Chondrocyte (in vitro differentiated cells): Measurements from ENCODE around the gene MACROD2. TPM values are rescaled to one million over a fixed set of nuclear protein-coding genes. Genes with fewer than 3 reads are reported as not detected.

Experiments
- DNase-seq: peaks from one replicate; pipeline ENCODE4 v3.0.0; 2021; ENCODE audit warnings: mixed read lengths, low spot score
- H3K27ac Mint-ChIP-seq: one replicate; pipeline ENCODE4 v1.8.0; 2021; ENCODE audit warnings: mild to moderate bottlenecking, moderate library complexity, mixed read lengths; ENCODE audit not compliant: unreplicated experiment
- H3K27me3 Mint-ChIP-seq: 2 replicates; pipeline ENCODE4 v1.8.0; 2021; ENCODE audit warnings: low read depth, mixed read lengths
- H3K36me3 Mint-ChIP-seq: 2 replicates; pipeline ENCODE4 v1.8.0; 2021; ENCODE audit warnings: low read depth, mixed read lengths
- H3K4me1 Mint-ChIP-seq: 2 replicates; pipeline ENCODE4 v1.8.0; 2021; ENCODE audit warnings: low read depth, mild to moderate bottlenecking, mixed read lengths
- H3K4me3 Mint-ChIP-seq: one replicate; pipeline ENCODE4 v1.8.0; 2021; ENCODE audit warnings: mild to moderate bottlenecking, moderate library complexity, mixed read lengths; ENCODE audit not compliant: unreplicated experiment
- H3K9me3 Mint-ChIP-seq: 2 replicates; pipeline ENCODE4 v1.8.0; 2021; ENCODE audit warnings: low read depth, mixed read lengths
- CTCF ChIP-seq: fragments of 200-600 bp; sonication (generic); IDR thresholded peaks from 2 replicates; pipeline ENCODE4 v1.5.0; 2021; ENCODE audit warnings: antibody characterized with exemption, mild to moderate bottlenecking, moderate library complexity
- total RNA-seq: library from RNA; stranded (reverse); gene quantifications from 3 replicates; pipeline ENCODE4 v1.2.1, GENCODE V29; 2021

Gene MACROD2
- total RNA-seq, 1 donor from 2014 or later: 3.2 TPM

GRCh38 chr20:14051454-14051853 is 56.1 kb downstream of the MACROD2 start:
- no peak for DNase-seq
- Mint-ChIP-seq H3K27ac (no peak overlapping the region), H3K27me3 (peaks cover 6% of the 10 kb centered on the region), H3K4me1 (peaks cover 3% of the 10 kb centered on the region), H3K36me3 (no peaks in the 10 kb centered on the region), H3K4me3 (no peak overlapping the region), H3K9me3 (no peaks in the 10 kb centered on the region)
- TF ChIP-seq CTCF: no peak

- H3K9me3 Mint-ChIP-seq: no peaks in the 10 kb centered on the region
- no peak overlapping the region for H3K4me3 Mint-ChIP-seq
- peak; percentile 90 for TF ChIP-seq CTCF
- no peaks in the 10 kb centered on the region for H3K36me3 Mint-ChIP-seq
- no peak overlapping the region for H3K27ac Mint-ChIP-seq
- peaks cover 3% of the 10 kb centered on the region for H3K4me1 Mint-ChIP-seq
- H3K27me3 Mint-ChIP-seq: peaks cover 6% of the 10 kb centered on the region
- DNase-seq: no peak
Measured at GRCh38 chr20:14055127-14055742, 59.9 kb downstream of the MACROD2 start.

GRCh38 chr20:14062171-14062570 is 66.9 kb downstream of the MACROD2 start:
- Mint-ChIP-seq H3K36me3 (no peaks in the 10 kb centered on the region), H3K9me3 (no peaks in the 10 kb centered on the region), H3K4me3 (no peak overlapping the region), H3K27me3 (peaks cover 1% of the 10 kb centered on the region), H3K4me1 (peaks cover 9% of the 10 kb centered on the region), H3K27ac (no peak overlapping the region)
- no peak for DNase-seq
- no peak for TF ChIP-seq CTCF

GRCh38 chr20:14062786-14063185 is 67.5 kb downstream of the MACROD2 start:
- Mint-ChIP-seq H3K27ac (no peak overlapping the region), H3K4me3 (no peak overlapping the region), H3K9me3 (no peaks in the 10 kb centered on the region), H3K36me3 (no peaks in the 10 kb centered on the region), H3K27me3 (peaks cover 1% of the 10 kb centered on the region), H3K4me1 (peaks cover 9% of the 10 kb centered on the region)
- TF ChIP-seq CTCF: no peak
- no peak for DNase-seq

GRCh38 chr20:14064333-14064732 is 69.0 kb downstream of the MACROD2 start:
- DNase-seq: no peak
- TF ChIP-seq CTCF: no peak
- H3K27ac Mint-ChIP-seq: no peak overlapping the region
- no peaks in the 10 kb centered on the region for H3K27me3 Mint-ChIP-seq
- H3K36me3 Mint-ChIP-seq: no peaks in the 10 kb centered on the region
- H3K9me3 Mint-ChIP-seq: no peaks in the 10 kb centered on the region
- no peak overlapping the region for H3K4me3 Mint-ChIP-seq
- H3K4me1 Mint-ChIP-seq: peaks cover 10% of the 10 kb centered on the region
